ENCODE data around the gene HERC4.
"Not testable (repeated sequence)": the region's sequence is repeated elsewhere in the genome, so short reads cannot be mapped to it uniquely, and the experiment has no call there.

Gene HERC4

DNA sequence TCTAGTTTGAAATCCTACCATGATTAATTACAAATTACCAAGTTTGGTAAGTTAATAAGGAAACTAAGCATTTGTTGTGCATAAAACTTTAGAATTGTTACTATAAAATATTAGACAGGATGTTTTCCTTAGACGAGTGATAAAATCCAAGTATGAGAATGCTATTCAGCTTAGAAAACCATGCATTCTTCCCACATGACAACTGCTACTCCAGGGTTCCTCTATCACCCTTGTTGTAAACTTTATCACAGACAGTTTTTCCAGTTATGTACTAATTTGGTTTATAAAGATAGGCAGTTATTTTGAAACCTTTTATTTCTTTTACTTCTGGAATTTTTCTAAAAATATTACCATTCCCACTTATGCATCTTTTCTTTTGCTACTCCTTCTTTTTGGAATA, 138.7 kb downstream of the HERC4 start:
- no peak for DNase-seq

- DNase-seq: no peak
These were observed 139.9 kb downstream of the HERC4 start for GRCh38 chr10:67935223-67935622.

DNA sequence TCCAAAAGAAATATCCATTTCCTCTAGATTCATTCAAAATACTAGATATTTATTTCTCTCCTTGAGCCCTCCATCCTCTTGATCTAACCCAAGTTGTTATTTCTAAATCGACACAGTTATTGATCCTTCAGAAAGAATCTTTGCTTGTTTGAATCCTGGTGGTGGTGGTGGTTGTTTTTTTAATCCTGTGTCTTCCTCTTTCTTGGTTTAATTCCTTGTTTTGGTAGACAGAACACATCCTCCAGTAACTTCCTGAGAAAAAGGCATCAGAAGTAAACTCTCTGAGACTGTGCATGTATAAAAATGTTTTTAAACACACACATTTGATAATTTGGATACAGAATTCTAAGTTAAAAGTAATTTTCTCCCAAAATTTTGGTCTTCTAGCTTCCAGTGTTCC, 140.7 kb downstream of the HERC4 start:
- no peak for DNase-seq

- no peak for DNase-seq
These were observed 141.9 kb downstream of the HERC4 start for GRCh38 chr10:67933199-67933598.

- no peak for DNase-seq
These were observed 148.1 kb downstream of the HERC4 start for GRCh38 chr10:67926951-67927350.

DNA sequence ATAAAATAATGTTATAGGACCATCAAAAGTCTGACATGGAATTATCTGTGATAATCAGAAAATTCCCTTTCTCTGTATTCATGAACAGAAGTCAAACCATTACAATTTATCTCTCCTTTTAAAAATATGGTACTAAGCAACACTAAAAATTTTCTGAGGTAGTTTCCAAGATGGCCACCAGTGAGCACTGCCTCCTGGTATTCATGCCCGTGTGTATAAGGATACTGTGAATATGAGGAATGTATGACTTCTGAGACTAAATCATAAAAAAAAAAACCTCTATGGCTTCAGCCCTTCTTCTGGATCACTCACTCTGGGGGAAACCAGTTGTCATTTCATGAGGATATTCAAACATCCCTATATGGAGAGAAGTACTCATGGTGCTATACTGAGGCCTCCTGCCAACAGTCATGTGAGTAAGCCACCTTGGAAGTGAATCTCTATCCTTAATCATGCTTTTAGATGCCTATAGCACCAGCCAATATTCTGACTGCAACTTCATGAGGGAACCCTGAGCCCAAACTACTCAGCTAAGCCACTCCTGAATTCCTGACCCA, 149.6 kb downstream of the HERC4 start:
- no peak for DNase-seq

DNA sequence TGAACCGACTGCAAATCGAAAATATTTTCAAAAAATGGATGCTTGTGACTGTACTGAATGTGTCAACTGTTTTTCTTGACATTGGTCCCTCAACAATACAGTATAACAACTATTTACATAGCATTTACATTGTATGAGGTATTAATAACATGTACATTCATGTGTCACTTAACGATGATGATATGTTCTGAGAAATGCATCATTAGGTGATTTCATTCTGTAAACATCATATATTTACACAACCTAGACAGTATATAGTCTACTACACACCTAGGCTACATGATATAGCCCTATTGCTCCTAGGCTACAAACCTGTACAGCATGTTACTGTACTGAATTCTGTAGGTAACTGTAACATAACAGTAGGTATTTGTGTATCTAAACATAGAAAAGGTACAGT, 150.9 kb downstream of the HERC4 start:
- no peak for DNase-seq

DNA sequence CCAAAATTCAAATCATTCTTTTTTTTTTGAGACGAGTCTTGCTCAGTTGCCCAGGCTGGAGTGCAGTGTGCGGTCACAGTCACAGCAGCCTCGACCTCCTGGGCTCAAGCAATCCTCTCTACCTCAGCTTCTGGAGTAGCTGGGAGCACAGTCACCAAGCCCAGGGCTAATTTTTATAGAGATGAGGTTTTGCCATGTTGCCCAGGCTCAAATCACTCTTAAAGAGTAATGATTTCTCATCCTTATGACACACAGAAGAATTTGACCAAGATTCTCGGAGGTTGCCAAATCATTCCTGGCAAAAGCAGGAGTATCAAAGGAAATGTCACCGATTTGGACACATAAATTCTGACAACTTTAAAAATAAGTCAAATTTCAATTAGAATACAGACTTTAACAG, 151.5 kb downstream of the HERC4 start:
- DNase-seq: no peak

GRCh38 chr10:67921065-67921464, 154.0 kb downstream of the HERC4 start:
- DNase-seq: no peak

DNA sequence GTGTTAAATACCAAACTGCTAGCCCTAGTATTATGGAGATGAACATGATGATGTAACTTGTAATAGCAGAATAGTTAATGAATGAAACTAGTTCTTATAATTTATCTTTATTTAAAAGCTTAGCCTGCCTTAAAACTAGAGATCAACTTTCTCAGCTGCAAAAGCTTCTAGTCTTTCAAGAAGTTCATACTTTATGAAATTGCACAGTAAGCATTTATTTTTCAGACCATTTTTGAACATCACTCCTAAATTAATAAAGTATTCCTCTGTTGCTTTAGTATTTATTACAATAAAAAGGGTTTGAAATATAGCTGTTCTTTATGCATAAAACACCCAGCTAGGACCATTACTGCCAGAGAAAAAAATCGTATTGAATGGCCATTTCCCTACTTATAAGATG, 157.4 kb downstream of the HERC4 start:
- no peak for DNase-seq

DNA sequence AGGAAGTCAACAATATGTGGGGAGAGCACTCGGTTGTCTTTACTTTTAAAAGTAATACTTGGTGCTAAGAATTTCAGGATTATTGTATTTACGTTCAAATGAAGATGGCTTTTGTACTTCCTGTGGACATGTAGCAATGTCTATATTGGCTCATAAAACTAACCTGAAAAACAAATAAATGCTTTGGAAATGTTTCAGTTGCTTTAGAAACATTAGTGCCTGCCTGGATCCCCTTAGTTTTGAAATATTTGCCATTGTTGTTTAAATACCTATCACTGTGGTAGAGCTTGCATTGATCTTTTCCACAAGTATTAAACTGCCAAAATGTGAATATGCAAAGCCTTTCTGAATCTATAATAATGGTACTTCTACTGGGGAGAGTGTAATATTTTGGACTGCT, 157.9 kb downstream of the HERC4 start:
- DNase-seq: no peak

- DNase-seq: no peak
These were observed 160.2 kb downstream of the HERC4 start for GRCh38 chr10:67914777-67915340.

- no peak for DNase-seq
These were observed 162.6 kb downstream of the HERC4 start for GRCh38 chr10:67912331-67912946.

DNA sequence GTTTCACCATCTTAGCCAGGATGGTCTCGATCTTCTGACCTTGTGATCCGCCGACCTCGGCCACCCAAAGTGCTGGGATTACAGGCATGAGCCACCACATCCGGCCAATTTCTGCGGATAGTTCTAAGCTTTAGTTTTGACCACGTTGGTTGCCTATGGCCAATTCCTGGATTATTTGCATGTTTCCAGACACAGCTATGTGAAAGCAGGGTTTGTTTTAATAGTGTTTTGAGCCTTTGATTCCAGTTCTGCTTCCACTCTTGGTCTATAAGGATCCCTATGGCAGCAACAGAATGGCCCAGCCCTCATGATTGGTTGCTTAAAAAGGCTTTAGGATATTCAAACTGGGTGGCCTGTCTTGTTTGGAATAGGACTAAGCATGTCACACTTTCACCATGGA, 171.5 kb downstream of the HERC4 start:
- DNase-seq: no peak

- no peak for DNase-seq
These were observed 181.4 kb downstream of the HERC4 start for GRCh38 chr10:67893637-67894036.

DNA sequence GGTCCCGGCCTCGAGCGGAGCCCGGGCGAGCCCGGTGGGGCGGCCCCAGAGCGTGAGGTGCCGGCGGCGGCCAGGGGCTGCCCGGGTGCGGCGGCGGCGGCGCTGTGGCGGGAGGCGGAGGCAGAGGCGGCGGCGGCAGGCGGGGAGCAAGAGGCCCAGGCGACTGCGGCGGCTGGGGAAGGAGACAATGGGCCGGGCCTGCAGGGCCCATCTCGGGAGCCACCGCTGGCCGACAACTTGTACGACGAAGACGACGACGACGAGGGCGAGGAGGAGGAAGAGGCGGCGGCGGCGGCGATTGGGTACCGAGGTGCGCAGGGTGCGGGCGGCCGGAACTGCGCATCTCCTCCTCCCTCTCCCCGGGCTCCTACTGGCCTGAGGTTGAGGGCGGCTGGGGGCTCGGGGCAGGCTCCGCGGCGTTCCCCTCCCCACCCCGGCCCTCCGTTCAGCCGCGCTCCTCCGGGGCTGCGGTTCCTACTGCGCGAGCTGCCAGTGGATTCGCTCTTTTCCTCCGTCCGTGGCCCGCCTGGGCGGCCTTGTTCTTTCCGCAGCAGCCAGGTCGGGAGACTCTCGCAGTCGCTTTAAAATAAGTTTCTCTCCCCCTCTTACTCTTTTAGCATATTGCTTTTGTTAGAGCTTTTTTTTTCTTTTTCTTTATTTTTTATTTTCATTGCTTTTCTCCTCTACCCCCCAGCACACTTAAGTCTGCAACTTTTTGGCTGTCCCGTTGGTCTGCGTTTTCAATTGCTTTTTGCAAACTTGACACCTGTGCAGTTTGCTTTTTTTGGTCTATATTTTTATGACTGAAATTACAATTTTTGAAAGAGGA, 190.0 kb downstream of the HERC4 start:
- DNase-seq: peak; percentile 89

- DNase-seq: peak; percentile 96
These were observed 190.7 kb downstream of the HERC4 start, which contains the start of gene SIRT1 for GRCh38 chr10:67884313-67884841. Gene SIRT1 (plus strand): TSS chr10:67884656. CDS start chr10:67884722, 66 bp downstream.

DNA sequence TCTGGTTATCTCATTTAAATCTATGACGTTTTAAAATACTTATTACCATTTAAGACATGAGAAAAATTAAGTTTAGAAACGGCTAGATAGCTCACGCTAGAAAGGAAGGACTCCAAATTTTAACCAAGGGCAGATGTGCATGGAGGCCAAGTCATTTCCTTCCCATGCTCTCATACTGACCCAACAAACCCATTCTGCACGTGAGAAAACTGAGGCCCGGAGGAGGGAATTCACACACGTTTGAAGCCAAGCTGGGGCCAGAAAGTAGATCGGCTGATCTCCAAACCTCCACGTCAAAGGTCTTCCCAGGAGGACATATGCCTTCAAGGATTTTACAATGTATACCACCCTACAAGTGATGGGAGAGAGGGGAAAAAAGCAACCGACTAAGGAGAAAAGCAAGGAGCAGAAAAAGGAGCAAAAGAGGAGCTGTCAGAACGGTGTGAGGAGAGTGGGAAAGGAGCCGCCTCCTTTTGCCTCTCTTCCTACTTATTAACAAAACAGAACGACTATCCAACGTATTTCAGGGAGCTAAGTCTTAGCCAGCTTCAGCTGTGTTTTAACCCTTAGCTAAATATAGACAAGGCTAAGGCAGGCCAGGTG, 191.3 kb downstream of the HERC4 start:
- DNase-seq: peak; percentile 56

GRCh38 chr10:67878133-67878532, 196.9 kb downstream of the HERC4 start:
- DNase-seq: no peak

GRCh38 chr10:67877421-67877820, 197.7 kb downstream of the HERC4 start:
- DNase-seq: not testable (repeated sequence)

- DNase-seq: no peak
These were observed 199.5 kb downstream of the HERC4 start for GRCh38 chr10:67875340-67876238.
